HG03025 (cell line): ENCODE results near the gene PACSIN2.
"Not testable (repeated sequence)": the region's sequence is repeated elsewhere in the genome, so short reads cannot be mapped to it uniquely, and the experiment has no call there.

Source experiments
- ATAC-seq: cut with Tn5 transposase; IDR thresholded peaks from one replicate; pipeline ENCODE4 v1.9.1; 2021; ENCODE audit warnings: mild to moderate bottlenecking, moderate library complexity; ENCODE audit not compliant: unreplicated experiment, low FRiP score

PACSIN2 gene

GRCh38 chr22:42931421-42932196, 83.3 kb downstream of the PACSIN2 start:
- ATAC-seq: no peak

- ATAC-seq: no peak
These were observed 84.0 kb downstream of the PACSIN2 start for GRCh38 chr22:42930810-42931420.

- no peak for ATAC-seq
These were observed 85.2 kb downstream of the PACSIN2 start for GRCh38 chr22:42929838-42930155.

- no peak for ATAC-seq
These were observed 85.7 kb downstream of the PACSIN2 start for GRCh38 chr22:42928969-42929837.

DNA sequence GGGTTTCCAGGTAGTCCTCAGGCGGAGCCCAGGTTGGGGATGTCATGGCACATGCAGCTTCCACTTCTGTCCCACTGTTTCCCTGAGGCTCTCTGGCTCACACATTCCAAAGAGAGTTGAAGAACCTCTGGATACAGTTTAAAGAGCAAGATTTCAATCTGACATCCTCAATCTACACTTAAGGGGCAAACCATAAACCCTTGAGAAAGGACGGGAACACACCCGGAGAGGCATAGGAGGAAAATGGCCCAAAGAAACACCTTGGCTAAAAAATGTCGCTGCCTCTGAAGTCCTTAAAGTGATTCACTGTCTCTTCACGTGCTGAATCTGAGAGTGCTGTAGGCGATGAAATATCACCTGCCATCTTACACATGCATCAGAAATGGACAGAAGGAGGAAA, 87.0 kb downstream of the PACSIN2 start:
- ATAC-seq: no peak

DNA sequence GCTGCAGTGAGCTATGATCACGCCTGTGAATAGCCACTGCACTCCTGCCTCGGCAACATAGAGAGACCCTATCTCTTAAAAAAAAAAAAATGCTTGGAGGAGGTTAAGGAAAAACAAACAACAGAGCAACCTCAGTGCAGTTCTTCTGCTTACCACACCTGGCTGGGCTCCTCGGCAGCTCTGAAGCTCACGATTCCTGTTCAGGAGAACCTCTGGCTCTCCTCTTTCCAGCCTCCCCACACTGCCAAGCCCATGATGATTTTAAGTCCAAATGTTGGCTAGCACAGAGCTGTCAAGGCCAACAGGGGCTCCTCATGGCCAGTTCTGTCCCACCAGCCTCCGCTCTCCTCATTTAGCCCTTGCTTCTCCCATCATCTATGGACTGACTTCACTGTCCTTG, 88.2 kb downstream of the PACSIN2 start:
- ATAC-seq: no peak

DNA sequence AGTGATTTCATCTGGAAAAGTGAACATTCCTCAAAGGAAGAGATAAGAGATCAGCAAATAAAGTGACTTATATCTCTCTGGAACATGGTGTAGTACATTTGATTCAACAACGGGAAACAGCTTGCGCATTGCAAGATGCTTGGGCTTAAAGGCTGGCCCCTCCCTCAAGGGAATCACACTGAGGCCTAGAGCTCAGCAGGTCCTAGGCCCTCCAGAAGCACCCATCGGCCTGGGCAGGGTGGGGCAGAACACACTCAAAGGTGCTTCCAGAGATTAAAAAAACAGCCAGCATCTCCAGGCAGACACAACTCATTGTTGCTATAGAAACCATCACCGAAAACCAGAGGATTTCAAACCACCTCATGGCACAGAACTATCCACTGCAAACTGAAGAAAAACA, 88.8 kb downstream of the PACSIN2 start:
- no peak for ATAC-seq

DNA sequence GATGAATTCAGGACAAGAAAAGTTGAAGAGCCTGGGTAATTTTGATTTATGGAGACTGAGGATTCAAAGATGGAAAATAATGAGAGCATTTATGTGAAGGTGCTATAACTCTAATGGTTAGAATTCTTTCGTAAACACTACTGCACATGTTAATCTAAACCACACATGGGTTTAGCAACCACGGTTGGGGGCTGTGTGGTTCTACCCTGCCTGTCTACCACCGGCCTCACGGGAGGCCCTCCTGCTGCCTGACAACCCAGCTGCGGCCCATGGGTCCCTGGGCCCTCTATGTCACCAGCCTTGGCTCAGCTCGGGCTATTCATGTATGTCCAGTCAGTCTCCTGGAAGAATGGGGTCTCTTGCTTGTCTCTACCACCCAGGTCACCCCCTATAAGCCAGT, 89.4 kb downstream of the PACSIN2 start:
- no peak for ATAC-seq

GRCh38 chr22:42925031-42925430, 89.9 kb downstream of the PACSIN2 start:
- ATAC-seq: not testable (repeated sequence)

GRCh38 chr22:42924436-42924835, 90.5 kb downstream of the PACSIN2 start:
- ATAC-seq: no peak

DNA sequence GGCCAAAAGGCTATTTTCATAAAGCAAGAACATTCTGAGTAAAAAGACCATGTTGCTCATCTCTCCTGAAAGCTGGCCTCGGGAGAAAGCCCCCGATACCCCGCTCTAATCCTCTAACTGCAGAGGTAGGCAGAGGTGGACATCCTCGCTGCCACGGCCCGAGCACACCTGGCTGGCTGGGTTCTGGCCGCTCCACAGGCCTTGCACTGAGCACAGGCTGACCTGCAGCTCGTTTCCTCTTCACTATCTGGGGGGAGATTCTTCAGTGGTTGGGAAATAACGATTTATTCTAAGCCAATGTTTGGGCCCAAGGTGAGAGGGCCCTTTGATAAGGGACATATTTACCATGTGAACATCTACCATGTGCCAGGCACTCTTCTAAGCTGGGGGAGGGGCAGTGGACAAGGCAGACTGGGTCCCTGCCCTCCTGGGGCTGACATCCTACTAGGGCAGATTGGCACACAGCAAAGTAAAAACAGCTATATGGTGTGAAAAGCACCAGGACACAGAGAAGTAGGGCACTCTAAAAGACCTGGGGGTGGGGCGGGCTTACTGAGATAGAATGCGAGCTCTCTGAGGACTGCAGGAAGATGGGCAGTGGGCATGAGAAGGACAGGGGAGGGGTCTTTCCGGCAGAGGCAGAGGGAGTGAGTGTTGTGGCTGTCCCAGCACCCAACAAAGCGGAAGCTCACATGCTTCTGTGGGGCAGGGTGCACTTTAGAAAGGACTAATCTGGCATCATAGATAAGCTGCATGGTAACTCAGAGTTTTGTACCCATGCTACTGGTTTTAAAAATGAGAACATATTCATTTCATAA, 92.4 kb downstream of the PACSIN2 start:
- no peak for ATAC-seq

DNA sequence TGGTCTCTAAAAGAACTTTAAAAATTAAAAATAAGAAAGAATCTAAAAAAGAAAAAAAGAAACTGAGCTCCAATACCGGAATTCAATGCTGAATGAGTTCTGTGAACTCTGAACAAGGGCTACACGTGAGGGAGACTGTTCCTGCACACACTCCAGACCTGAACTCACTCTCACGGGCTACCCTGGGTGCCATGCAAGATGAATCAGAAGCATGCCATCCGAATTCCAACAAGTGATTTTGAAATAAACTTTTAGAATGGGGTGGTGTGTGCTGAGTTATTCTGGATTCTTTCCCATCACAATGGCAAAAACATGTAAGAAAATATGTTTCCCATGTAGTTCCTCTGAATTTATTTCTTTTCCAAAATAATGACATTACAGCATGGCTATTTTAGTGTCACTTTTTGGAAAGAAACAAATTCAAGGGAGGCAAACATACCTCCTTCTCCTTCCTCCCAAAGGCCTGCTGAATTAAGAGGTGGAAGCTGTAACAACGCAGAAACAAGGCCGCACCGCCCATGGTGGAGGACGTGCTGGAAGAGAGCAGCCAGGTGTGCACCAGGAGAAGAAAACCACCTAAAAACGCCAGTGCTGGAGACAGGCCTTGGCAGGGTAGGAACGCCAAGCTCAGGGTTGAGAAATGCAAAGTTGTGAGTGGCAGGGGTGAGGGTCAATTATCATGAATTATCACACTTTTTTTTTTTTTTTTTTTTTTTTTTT, 94.7 kb downstream of the PACSIN2 start:
- ATAC-seq: no peak

GRCh38 chr22:42919199-42919598, 95.8 kb downstream of the PACSIN2 start:
- ATAC-seq: no peak

DNA sequence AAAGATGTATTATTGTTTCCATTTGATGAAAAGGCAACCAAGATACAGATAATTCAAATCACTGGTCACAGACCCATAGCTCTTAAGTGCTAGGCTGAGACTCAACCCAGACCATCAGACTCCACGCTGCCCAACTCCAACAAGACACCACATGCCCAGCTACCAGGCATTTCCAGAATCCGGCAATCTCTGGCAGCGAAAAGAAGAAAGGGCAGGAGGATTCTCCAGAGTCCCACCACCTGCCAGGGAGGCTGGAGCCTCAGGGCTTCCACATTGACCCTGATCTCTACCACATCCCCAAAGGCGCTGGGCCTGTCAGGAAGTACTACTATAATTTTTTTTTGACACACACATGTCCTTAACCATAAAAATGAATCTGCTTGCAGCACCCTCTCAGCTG, 96.4 kb downstream of the PACSIN2 start:
- no peak for ATAC-seq

DNA sequence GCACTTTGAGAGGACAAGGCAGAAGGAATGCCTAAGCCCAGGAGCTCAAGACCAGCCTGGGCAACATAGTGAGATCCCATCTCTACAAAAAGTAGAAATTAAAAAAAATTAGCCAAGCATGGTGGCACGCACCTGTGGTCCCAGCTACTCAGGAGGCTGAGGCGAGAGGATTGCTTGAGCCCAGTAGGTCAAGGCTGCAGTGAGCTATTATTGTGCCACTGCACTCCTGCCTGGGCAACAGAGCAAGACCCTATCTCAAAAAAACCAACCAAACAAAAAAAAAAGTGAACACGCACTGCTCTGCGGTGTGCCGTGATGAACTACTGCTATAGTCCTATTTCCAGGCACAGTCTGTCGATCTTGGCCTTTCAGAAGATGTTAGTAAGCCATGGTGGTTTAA, 97.6 kb downstream of the PACSIN2 start:
- ATAC-seq: not testable (repeated sequence)

DNA sequence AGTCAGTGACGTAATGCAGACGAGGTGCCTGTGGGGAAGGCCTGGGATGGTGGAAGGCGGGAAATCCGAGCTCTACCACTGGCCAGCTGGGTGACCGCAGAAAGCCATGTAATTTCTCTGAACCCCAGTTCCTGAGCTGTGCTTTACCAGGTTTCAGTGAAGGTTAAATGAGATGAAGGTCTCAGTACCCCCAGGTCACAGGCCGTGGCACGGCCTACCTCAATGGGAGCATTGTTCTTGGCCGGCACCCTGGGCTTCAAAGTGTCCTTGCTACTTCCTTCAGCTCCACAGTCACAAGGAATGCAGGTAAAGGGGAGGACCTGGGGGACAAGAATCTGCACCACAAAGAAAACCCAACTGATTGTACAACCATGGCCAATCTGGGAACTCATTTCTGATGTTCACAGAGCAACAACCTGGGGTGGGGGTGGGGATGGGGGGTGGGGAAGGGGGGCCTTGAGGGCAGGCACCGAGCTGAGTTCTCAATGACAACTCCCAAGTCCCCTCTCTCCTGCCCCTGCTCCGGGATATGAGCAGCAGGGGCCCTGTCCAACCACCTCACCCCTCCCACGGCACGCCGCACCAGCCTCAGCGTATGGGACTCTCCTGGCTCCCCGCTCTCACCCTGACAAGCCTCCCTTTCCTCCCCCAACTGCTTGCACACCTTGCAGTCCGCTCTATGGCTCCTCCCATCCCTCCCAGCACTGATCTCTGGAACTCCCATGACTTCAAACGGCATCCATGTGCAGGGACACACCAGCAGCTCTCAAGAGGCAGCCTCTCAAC, 98.8 kb downstream of the PACSIN2 start:
- ATAC-seq: no peak

- no peak for ATAC-seq
These were observed 100.4 kb downstream of the PACSIN2 start for GRCh38 chr22:42914511-42915076.

- ATAC-seq: no peak
These were observed 101.0 kb downstream of the PACSIN2 start for GRCh38 chr22:42913874-42914510.
